ENCODE measurements around the gene TIE1.

The TIE1 gene

GRCh38 chr1:43312663-43313515 lies 12.1 kb downstream of the TIE1 start:
- no peak for DNase-seq (ENCODE audit: low read depth)

GRCh38 chr1:43313771-43314170 lies 13.0 kb downstream of the TIE1 start:
- DNase-seq (ENCODE audit: low read depth), result no peak

- no peak for DNase-seq (ENCODE audit: low read depth)
Observed at GRCh38 chr1:43314233-43314632, 13.5 kb downstream of the TIE1 start.

- no peak for DNase-seq (ENCODE audit: low read depth)
Observed at GRCh38 chr1:43315481-43315880, 14.7 kb downstream of the TIE1 start.

GRCh38 chr1:43315963-43316737 lies 15.4 kb downstream of the TIE1 start:
- DNase-seq (ENCODE audit: low read depth), result no peak

- DNase-seq (ENCODE audit: low read depth), result no peak
Observed at GRCh38 chr1:43316738-43317520, 16.1 kb downstream of the TIE1 start.

- DNase-seq (ENCODE audit: low read depth), result no peak
Observed at GRCh38 chr1:43317817-43318471, 17.2 kb downstream of the TIE1 start.

- DNase-seq (ENCODE audit: low read depth), result no peak
Observed at GRCh38 chr1:43318831-43319230, 18.0 kb downstream of the TIE1 start.

- no peak for DNase-seq (ENCODE audit: low read depth)
Observed at GRCh38 chr1:43319288-43319687, 18.5 kb downstream of the TIE1 start.

GRCh38 chr1:43319766-43320165 lies 19.0 kb downstream of the TIE1 start:
- no peak for DNase-seq (ENCODE audit: low read depth)

- no peak for DNase-seq (ENCODE audit: low read depth)
Observed at GRCh38 chr1:43321331-43321891, 20.6 kb downstream of the TIE1 start.

GRCh38 chr1:43322506-43322905 lies 21.7 kb downstream of the TIE1 start:
- no peak for DNase-seq (ENCODE audit: low read depth)

- DNase-seq (ENCODE audit: low read depth), result no peak
Observed at GRCh38 chr1:43324810-43325209, 24.0 kb downstream of the TIE1 start.

- DNase-seq (ENCODE audit: low read depth), result no peak
Observed at GRCh38 chr1:43325381-43325780, 24.6 kb downstream of the TIE1 start.

GRCh38 chr1:43327549-43328292 lies 26.9 kb downstream of the TIE1 start:
- DNase-seq (ENCODE audit: low read depth), result no peak

GRCh38 chr1:43329995-43330751 lies 29.4 kb downstream of the TIE1 start:
- DNase-seq (ENCODE audit: low read depth), result peak; percentile 12

GRCh38 chr1:43331688-43332087 lies 30.9 kb downstream of the TIE1 start:
- DNase-seq (ENCODE audit: low read depth), result no peak

- DNase-seq (ENCODE audit: low read depth), result no peak
Observed at GRCh38 chr1:43334453-43335205, 33.8 kb downstream of the TIE1 start.

GRCh38 chr1:43337588-43337987 lies 36.8 kb downstream of the TIE1 start, which contains the start of gene MPL:
TSS of gene MPL (plus strand) at chr1:43337818. CDS start at chr1:43337849, 31 bp downstream.
- DNase-seq (ENCODE audit: low read depth), result no peak
